GM19328 (cell line): ENCODE measurements around the gene NOS3.
A peak's percentile ranks its signal among the peaks of the same experiment; 100 is the strongest.

ENCODE experiments used
- ATAC-seq: cut with Tn5 transposase; IDR thresholded peaks from one replicate; pipeline ENCODE4 v1.9.1; 2021; ENCODE audit warnings: mild to moderate bottlenecking, moderate library complexity; ENCODE audit not compliant: unreplicated experiment

NOS3 gene

DNA sequence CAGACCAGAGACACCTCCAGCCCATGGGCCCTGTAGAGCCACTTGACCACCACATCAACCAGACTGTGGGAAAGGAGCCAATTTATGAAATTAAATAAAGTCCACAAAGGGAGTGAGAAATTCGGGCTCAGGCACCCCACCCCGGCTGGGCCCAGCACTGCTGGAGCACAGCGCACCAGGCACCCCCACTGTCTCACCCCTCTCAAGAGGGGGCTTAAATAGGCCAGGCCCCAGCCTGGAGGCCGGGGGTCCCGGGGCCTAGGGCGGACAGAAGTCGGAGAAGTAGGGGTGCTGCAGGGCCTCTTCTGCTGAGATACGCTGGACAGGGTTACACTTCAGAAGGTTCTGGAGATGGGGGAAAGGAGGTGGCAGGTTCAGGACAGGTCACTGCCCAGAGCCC, 62.9 kb downstream of the NOS3 start:
- no peak for ATAC-seq

DNA sequence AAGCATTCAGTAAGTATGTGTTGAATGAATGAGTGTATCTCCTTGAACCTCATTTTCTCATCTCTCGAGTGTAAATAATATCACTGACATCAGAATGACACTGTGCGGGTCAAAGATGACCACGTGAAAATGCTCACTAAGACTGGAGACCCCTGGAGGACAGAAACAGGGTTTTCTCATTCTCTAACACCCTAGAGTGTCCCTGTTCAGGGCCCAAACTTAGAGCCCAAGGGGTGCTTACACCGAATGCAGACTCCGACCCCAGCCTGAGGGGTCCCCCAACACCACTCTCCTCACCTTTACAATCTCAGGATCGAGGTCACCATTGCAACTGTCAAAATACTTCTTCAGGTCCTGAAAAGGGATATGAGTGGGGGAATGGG, 65.5 kb downstream of the NOS3 start:
- no peak for ATAC-seq

DNA sequence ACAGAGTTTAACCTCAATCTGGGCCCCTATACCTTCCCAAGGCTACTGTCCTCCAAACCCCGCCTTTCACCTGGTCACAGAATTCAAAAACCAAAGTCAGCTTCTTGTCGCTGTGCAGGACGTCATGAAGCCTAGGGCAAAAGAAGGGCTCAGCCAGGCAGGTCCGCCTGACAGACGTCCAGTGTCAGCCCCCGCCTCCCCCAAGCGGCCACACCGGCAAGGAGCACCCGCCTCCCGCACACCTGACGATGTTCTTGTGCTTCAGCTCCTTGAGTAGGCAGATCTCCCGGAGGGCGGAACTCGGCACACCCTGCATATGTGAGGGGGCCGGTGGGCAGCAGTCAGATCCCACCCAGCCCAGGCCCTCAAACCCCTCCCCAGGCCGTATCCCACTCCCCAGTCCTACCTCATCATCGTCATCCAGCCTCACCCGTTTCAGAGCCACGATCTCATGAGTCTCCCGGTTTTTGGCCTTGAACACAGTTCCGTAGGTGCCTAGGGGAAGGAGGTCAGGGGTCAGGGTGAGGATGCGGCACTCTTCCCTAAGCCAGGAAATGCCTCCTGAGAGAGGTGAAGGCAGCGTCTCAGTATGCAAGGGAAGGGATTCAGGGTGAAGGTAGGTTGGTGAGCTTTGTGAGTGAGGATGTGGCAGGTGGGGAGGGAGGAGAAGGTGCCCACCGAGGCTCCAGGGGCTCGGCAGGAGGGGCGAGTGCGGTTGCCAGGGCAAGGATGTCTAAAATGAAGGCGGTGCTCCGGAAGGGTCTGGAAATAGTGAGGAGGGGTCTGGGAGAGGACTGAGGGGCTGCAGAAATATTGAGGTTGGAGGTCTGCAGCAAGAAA, 66.1 kb downstream of the NOS3 start:
- ATAC-seq = no peak

DNA sequence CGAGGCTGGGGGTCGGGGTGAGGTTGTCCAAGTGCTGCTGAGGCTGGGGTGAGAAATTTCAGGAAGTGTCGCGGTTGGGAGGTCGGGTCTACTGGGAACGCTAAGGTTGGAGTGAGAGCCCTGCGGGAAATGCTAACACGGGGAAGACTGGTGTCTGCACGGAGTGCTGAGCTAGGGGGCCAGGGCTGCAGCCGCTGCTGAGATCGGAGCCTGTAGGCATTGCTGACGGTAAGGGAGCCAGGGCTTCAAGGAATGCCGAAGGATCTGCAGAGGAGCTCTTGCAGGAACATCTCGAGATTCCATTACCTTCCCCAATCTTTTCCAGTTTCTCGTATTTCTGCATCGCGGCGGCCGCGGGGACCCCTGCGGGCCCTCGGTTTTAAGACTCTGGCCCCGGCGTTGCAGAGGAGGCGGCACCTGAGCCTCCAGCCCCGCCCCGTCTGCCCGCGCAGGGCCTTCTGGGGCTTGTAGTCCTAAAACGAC, 66.7 kb downstream of the NOS3 start, which contains the start of gene CDK5:
Gene CDK5, minus strand, starts transcription at position 392 of the 483 bp plus-strand sequence. Its CDS starts 49 bp downstream, at position 343.
- ATAC-seq = peak; percentile 12

DNA sequence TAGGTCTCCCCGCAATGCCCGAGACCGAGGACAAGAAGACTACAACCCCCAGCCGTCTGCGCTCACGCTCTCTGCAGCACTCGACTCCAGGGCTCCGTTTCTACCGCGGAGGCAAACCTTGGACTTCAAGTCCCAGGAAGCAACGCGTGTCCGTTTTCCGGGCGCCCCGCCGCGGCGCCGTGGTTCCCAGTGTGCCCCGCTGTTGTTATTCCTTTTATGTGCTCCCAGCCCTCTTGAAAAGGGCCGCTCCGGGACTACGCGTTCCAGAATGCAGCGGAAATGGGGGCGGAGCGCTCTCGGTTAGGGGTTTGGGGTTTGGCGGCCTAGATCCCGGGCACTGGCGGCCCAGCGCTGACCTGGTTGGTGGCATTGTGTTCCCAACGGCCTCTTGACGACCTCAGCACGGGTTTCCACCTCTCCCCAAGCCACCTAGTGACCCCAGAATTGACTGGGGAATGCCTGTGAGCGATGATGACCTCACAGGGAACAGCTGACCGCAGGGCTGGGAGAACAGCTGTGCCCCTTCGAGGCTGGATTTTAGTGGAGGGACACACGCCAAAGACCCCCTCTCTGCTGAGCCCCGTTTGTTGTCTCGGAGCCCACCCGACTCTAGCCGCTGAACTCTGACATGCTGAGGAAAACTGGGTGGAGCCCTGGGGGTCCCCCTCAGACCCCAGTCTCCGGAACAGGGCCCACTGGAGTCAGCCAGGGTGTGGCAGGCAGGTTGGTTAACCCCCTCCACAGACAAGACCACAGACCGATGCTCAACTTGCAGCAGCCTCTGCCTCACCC, 67.4 kb downstream of the NOS3 start:
- ATAC-seq = peak; percentile 89

DNA sequence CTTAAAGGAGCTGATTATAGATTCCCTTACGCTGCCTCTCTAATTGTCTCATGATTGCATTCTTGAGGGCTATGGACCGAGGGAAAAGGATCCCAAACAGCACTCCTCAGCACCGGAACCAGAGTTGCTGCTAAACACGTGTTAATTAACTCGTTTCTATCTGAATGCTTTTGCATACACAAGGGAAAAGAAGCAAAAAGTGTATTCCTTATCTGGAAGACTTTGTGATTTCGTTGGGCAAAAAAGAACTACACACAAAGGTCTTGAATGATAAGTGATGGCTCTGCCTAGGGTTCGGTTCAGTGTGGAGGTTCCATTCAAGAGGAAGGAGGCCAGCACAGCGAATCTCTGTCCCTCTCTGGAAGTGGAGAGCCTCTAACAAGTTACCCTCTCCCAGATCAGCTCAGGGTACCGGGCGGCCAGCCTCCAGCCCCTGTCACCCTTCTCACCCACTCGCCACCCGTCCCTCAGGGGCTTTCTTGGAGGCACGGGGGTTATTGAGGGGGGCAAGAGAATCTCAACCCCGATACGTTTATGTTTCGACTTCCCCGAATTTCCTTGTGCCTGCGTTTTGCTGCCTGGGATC, 68.1 kb downstream of the NOS3 start:
- no peak for ATAC-seq

DNA sequence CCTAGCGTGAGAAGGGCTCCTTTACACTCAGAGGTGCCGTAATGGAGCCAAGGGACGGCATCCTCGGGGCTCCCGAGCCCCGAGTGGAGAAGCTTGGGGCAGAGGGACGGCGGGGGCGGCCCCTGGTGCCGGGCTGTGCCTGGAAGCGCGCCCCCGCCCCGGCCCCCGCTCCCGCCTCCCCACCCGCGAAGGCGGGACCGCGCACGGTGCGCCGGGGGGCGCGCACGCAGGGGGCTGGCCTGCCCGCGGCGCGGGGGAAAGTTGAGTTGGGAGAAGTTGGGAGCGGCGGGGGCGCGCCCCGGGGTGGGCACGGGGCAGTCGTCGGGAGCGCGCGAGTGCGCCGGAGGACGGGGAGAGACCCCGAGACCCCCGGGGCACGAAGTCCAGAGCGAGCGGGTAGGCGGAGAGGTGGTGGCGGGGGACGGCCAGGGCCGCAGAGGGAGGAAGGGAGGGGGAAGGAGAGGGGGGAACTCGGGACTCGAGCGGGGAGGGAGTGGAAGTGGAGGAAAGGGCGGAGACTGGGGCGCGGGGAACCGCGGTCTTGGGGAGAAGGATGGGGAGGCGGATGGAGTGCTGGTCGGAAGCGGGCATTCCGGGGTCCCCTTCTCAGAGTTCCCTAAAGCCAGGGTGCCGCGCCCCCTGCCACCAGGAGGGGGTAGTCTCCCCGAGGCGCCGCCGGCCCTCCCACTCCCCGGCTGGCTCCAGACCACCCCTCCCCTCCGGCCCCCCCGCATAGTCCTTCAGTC, 68.7 kb downstream of the NOS3 start, which contains the start of gene SLC4A2:
Gene SLC4A2, plus strand, starts transcription at position 223 of the 746 bp plus-strand sequence. CDS start 2,399 bp downstream, outside the sequence.
- ATAC-seq = no peak

DNA sequence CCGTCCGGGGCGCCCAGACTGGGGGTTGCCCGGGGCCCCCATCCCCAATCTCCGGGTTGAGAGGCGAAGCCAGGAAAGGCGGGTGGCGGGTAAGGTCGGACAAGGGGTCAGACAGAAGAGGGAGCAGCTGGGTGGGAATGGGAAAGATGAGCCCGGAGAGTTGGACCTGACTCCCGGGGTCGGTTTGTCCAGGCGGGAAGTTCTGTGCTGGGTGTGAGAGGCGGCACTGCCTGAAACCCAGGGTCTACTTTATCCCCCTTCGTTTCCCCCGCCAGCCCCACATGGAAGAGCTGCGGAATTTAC, 69.2 kb downstream of the NOS3 start:
- ATAC-seq = no peak

DNA sequence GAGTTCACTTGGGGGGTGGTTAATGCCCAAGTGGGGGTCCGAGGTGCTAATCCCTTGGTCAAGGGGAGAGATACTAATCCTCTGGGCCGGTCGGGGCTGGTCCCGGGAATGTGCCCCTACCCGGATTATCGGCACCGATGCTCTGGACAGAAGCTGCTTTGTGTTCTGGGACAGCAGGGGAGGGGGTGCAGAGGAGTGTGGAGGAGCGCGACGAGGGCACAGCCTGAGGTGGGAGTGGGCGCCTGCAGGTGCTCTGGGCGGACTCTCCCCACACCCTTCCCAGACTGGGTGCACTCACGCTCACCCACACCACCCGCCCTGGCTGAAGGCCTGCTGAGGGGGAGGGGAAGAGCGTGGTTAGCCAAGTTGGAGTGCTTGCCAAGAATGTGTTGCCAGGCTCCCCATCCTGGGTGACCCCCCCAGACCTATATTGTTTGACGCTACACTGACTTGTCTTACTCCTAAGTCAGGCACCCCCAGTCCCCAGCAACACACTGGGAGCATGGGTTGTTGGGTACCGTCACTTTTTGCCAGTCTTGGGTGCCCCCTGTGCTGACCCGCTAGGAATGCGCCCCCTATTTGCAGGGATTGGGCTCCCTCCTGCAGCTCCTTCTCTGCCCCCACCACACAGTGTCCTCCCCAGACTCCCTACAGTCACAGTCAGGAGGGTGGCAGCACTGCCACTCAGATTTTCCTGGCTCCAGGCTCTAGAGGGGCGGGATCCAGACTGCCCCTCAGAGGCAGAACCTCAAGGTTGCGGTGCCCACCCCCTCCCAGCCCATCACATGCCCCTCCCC, 69.8 kb downstream of the NOS3 start:
- ATAC-seq = no peak

DNA sequence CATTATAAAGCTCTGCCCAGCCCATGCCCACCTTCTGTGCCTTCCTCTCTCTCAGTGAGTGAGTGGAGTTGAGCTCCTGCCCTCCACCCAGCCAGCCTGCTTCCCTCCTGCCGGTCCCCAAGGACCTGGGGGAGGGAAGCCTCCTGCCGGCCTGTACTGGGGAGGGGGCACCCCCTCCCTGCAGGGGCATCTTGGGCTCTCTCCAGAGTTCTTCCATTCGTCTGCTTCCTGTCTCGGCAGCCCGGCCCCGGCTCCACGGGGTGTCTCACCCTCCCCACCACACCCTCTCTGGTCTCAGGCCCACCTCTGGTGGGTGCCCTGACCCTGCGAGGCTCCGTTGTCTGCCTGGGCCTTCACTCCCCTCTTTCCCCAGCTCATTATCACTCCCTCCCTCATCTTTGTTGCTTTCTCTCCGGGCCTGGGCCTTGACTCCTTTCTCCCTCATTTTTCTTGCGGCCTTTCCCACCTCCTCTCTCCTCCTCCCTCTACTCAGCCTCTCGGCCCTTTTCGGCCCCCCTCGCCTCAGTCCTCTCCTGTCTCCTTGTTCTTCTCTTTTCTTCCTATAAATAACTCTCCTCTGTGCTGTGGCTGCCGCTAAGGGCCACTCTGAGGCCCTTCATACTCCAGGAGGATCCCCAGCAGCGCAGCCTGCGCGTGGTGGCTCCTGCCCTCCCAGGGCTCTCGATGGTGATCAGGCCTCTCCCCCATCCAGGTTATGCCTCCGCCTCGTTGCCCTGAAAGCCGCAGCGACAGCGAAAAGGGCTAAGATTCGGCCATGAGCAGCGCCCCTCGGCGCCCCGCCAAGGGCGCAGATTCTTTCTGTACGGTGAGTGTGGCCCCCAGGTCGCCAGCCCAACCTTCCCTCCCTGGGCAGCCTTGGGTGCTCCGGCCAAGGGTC, 70.6 kb downstream of the NOS3 start:
- no peak for ATAC-seq

DNA sequence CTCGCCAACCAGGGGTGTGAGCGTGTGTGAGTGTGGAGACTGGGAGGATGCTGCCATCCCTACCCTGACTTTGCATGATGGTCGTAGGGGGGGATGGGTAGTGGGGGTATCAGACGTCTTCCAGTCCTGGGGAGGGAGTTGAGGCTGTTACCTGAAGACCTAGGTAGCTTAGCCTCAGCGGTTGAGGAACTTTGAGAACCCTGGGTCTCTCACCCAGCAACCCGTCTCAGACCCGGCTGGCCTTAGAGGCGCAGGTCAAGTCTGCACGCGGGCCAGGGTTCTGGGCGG, 71.2 kb downstream of the NOS3 start:
- no peak for ATAC-seq

DNA sequence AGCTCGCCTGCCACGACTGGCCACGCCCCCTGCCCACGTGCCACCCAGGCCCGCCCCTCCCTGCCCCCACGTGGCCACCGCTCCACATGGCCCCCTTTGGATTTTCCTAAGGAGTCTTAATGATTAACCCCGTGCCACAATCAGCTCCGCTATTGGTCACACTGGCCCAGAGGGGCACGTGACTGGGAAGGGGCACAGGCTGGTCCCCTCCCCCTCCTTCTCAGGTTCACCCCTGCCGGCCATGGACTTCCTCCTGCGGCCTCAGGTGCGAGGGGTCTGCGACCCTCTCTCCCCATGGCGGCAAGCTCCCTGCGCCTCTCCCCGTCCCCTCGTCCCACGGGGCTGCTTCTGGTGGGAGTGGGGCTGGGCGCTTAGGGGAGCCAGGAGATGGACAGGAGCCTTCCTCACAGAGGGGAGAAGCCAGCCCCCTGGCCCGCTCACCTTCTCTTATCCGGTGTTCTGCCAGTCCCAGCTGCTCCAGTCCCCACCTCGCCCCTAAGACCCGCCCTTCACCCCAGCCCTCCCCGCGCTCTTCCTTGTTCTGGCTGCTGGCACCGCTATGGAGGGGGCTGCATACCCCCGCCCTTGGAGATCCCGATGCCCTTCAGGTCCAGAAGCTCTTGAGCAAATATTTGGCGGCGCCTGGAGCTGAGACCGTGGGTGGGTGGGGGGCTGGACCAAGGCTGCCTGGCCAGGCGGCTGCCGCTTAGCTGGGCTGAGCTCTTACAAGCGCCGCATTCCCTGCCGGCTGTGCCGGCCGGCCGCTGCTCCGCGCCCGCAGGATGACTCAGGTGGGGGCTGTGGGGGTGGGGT, 71.8 kb downstream of the NOS3 start:
- no peak for ATAC-seq

DNA sequence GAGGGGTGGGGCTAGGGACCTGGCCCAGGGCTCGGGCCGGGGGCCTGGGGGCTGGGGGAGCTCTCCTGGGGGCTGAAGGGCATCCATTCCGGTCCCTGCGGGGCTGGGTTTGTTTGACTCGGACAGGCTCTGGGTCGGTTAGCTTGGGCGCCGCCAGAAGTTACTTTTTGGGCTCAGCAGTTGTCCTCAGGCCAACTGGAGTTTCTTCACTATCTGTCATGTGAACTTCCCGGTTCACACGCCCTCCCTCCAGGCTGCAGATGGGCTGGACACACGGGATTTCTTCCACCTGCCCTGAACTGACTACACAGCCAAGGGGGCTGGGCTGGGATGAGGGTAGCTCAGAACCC, 72.4 kb downstream of the NOS3 start:
- ATAC-seq = no peak
